ENCODE data around the gene MANBA.

MANBA gene

GRCh38 chr4:102683881-102684609 lies 76.7 kb downstream of the MANBA start:
- DNase-seq (ENCODE audit: low read depth in 2 of 2, low spot score in 1 of 2): no peak

GRCh38 chr4:102678695-102679335 lies 82.0 kb downstream of the MANBA start:
- no peak for DNase-seq (ENCODE audit: low read depth in 2 of 2, low spot score in 1 of 2)

GRCh38 chr4:102678107-102678506 lies 82.7 kb downstream of the MANBA start:
- no peak for DNase-seq (ENCODE audit: low read depth in 2 of 2, low spot score in 1 of 2)

- no peak for DNase-seq (ENCODE audit: low read depth in 2 of 2, low spot score in 1 of 2)
Measured at GRCh38 chr4:102675141-102675540, 85.6 kb downstream of the MANBA start.

- DNase-seq (ENCODE audit: low read depth in 2 of 2, low spot score in 1 of 2): no peak
Measured at GRCh38 chr4:102667001-102667400, 93.8 kb downstream of the MANBA start.

GRCh38 chr4:102665527-102665926 lies 95.2 kb downstream of the MANBA start:
- no peak for DNase-seq (ENCODE audit: low read depth in 2 of 2, low spot score in 1 of 2)

- no peak for DNase-seq (ENCODE audit: low read depth in 2 of 2, low spot score in 1 of 2)
Measured at GRCh38 chr4:102663073-102663472, 97.7 kb downstream of the MANBA start.

GRCh38 chr4:102657206-102657605 lies 103.6 kb downstream of the MANBA start:
- no peak for DNase-seq (ENCODE audit: low read depth in 2 of 2, low spot score in 1 of 2)

- no peak for DNase-seq (ENCODE audit: low read depth in 2 of 2, low spot score in 1 of 2)
Measured at GRCh38 chr4:102647117-102647516, 113.7 kb downstream of the MANBA start.

- DNase-seq (ENCODE audit: low read depth in 2 of 2, low spot score in 1 of 2): no peak
Measured at GRCh38 chr4:102642631-102643298, 118.0 kb downstream of the MANBA start.

GRCh38 chr4:102641793-102642192 lies 119.0 kb downstream of the MANBA start:
- no peak for DNase-seq (ENCODE audit: low read depth in 2 of 2, low spot score in 1 of 2)

- no peak for DNase-seq (ENCODE audit: low read depth in 2 of 2, low spot score in 1 of 2)
Measured at GRCh38 chr4:102640669-102641068, 120.1 kb downstream of the MANBA start.

- no peak for DNase-seq (ENCODE audit: low read depth in 2 of 2, low spot score in 1 of 2)
Measured at GRCh38 chr4:102639598-102639997, 121.2 kb downstream of the MANBA start.

- DNase-seq (ENCODE audit: low read depth in 2 of 2, low spot score in 1 of 2): no peak
Measured at GRCh38 chr4:102638621-102639020, 122.1 kb downstream of the MANBA start.

- no peak for DNase-seq (ENCODE audit: low read depth in 2 of 2, low spot score in 1 of 2)
Measured at GRCh38 chr4:102637391-102637790, 123.4 kb downstream of the MANBA start.

- no peak for DNase-seq (ENCODE audit: low read depth in 2 of 2, low spot score in 1 of 2)
Measured at GRCh38 chr4:102633100-102633499, 127.7 kb downstream of the MANBA start.

- no peak for DNase-seq (ENCODE audit: low read depth in 2 of 2, low spot score in 1 of 2)
Measured at GRCh38 chr4:102632241-102633065, 128.3 kb downstream of the MANBA start.

GRCh38 chr4:102631616-102632015 lies 129.2 kb downstream of the MANBA start:
- DNase-seq (ENCODE audit: low read depth in 2 of 2, low spot score in 1 of 2): no peak

GRCh38 chr4:102629673-102630072 lies 131.1 kb downstream of the MANBA start:
- DNase-seq (ENCODE audit: low read depth in 2 of 2, low spot score in 1 of 2): no peak

GRCh38 chr4:102627831-102628523 lies 132.8 kb downstream of the MANBA start:
- no peak for DNase-seq (ENCODE audit: low read depth in 2 of 2, low spot score in 1 of 2)
